B cell (primary cell): ENCODE measurements around the gene MYLK4. TPM values are rescaled to one million over a fixed set of nuclear protein-coding genes. Genes with fewer than 3 reads are reported as not detected.

ENCODE experiments used
- ATAC-seq: fragments of 200-7000 bp; cut with Tn5 transposase; one replicate; pipeline ENCODE4 v1.10.0; 2021; ENCODE audit warnings: low read depth, mild to moderate bottlenecking, moderate number of reproducible peaks, moderate library complexity
- CTCF ChIA-PET: fragments of 350-600 bp; sonication (Branson Sonifier 250); formaldehyde crosslinking; loops from one replicate; lab custom pipeline; 2021; ENCODE audit warnings: antibody characterized with exemption, inconsistent platforms; lab: Charles Lee
- POLR2A ChIA-PET: fragments of 350-600 bp; sonication (Branson Sonifier 250); formaldehyde crosslinking; loops from one replicate; lab custom pipeline; 2021; ENCODE audit warnings: antibody characterized with exemption; lab: Charles Lee
- DNase-seq: peaks from one replicate; pipeline ENCODE4 v3.0.0; 2013
- H2AFZ ChIP-seq: 2 replicates; pipeline ENCODE4 v1.6.1; 2012; ENCODE audit warnings: mild to moderate bottlenecking, low read depth, low read length; ENCODE audit not compliant: insufficient read depth, poor library complexity, severe bottlenecking
- H3K27ac ChIP-seq, 2 donors: 1 replicate in 1 of 2; 2 replicates in 1 of 2; pipeline ENCODE4 v1.5.1; 2012 to 2013; ENCODE audit warnings: low read length in 2 of 2, mild to moderate bottlenecking in 2 of 2, moderate library complexity in 1 of 2
- H3K27me3 ChIP-seq, 4 experiments: fragments of 200-600 bp in 1 of 4; sonication (generic) in 1 of 4; replicated peaks in 1 of 4; 1 replicate in 2 of 4; 2 replicates in 2 of 4; pipeline versions ENCODE4 v1.6.1 to v1.7.0; 2013 to 2016; ENCODE audit warnings: low read length in 3 of 4, mild to moderate bottlenecking in 2 of 4, mixed read lengths in 1 of 4, moderate library complexity in 1 of 4; ENCODE audit not compliant: insufficient read depth in 4 of 4, control insufficient read depth in 3 of 4; ENCODE audit errors: control extremely low read depth in 1 of 4
- H3K36me3 ChIP-seq, 2 experiments: replicated peaks in 1 of 2; 1 replicate in 1 of 2; 2 replicates in 1 of 2; pipeline versions ENCODE4 v1.6.1 to v1.7.1; 2013; ENCODE audit warnings: low read length in 1 of 2; ENCODE audit not compliant: insufficient read depth in 2 of 2, control insufficient read depth in 1 of 2; ENCODE audit errors: control extremely low read depth in 1 of 2, extremely low read depth in 1 of 2
- H3K4me1 ChIP-seq, 2 donors: fragments of 200-600 bp in 1 of 2; sonication (generic) in 1 of 2; 1 replicate in 1 of 2; 2 replicates in 1 of 2; pipeline versions ENCODE4 v1.5.1 to v1.6.1; 2013 to 2017; ENCODE audit warnings: low read length in 2 of 2; ENCODE audit not compliant: control insufficient read depth in 2 of 2, insufficient read depth in 2 of 2
- H3K4me2 ChIP-seq: replicated peaks from 2 replicates; pipeline ENCODE3; 2012; ENCODE audit warnings: mild to moderate bottlenecking, low read depth, low read length; ENCODE audit not compliant: poor library complexity, severe bottlenecking
- H3K4me3 ChIP-seq, 5 experiments: fragments of 200-600 bp in 1 of 5; sonication (generic) in 1 of 5; 1 replicate in 3 of 5; 2 replicates in 2 of 5; pipeline versions ENCODE4 v1.5.1 to v1.7.0; 2011 to 2016; ENCODE audit warnings: low read length in 4 of 5, mild to moderate bottlenecking in 4 of 5, low read depth in 2 of 5, control low read depth in 1 of 5, moderate library complexity in 1 of 5; ENCODE audit not compliant: insufficient read depth in 1 of 5; ENCODE audit errors: control extremely low read depth in 1 of 5, extremely low read depth in 1 of 5
- H3K79me2 ChIP-seq: fragments of 200-600 bp; sonication (generic); one replicate; pipeline ENCODE4 v1.6.0; 2016; ENCODE audit warnings: low read length; ENCODE audit not compliant: control insufficient read depth, insufficient read depth
- H3K9ac ChIP-seq: fragments of 200-600 bp; sonication (generic); 2 replicates; pipeline ENCODE4 v1.6.1; 2017; ENCODE audit warnings: mild to moderate bottlenecking, low read length, moderate library complexity
- H3K9me3 ChIP-seq, 3 donors: one replicate each; pipeline versions ENCODE4 v1.6.1 to v1.7.1; 2013; ENCODE audit warnings: low read length in 2 of 3; ENCODE audit not compliant: control insufficient read depth in 2 of 3, insufficient read depth in 1 of 3; ENCODE audit errors: control extremely low read depth in 1 of 3
- H4K20me1 ChIP-seq: 2 replicates; pipeline ENCODE4 v1.6.0; 2012; ENCODE audit warnings: mild to moderate bottlenecking, low read length; ENCODE audit not compliant: insufficient read depth, control insufficient read depth, poor library complexity, severe bottlenecking
- H3K27ac Mint-ChIP-seq: one replicate; pipeline ENCODE4 v1.8.0; 2021; ENCODE audit warnings: mixed read lengths
- H3K27me3 Mint-ChIP-seq: one replicate; pipeline ENCODE4 v1.8.0; 2021; ENCODE audit warnings: mixed read lengths
- H3K4me1 Mint-ChIP-seq: one replicate; pipeline ENCODE4 v1.8.0; 2021; ENCODE audit warnings: mixed read lengths
- H3K4me3 Mint-ChIP-seq: one replicate; pipeline ENCODE4 v1.8.0; 2021; ENCODE audit warnings: mixed read lengths
- H3K9me3 Mint-ChIP-seq: one replicate; pipeline ENCODE4 v1.8.0; 2022; ENCODE audit warnings: mixed read lengths; ENCODE audit not compliant: insufficient read depth
- CTCF ChIP-seq: fragments of 200-600 bp; IDR thresholded peaks from one replicate; pipeline ENCODE4 v1.8.0; 2022; ENCODE audit warnings: antibody characterized with exemption, mild to moderate bottlenecking
- EZH2 ChIP-seq: IDR thresholded peaks from 2 replicates; pipeline ENCODE4 v1.6.1; 2012; ENCODE audit warnings: borderline replicate concordance, low read depth, mild to moderate bottlenecking, moderate library complexity, low read length; ENCODE audit not compliant: insufficient read depth, poor library complexity, severe bottlenecking
- WGBS: methylation state at CpG from one replicate; pipeline ENCODE4 v1.1.5; 2013; ENCODE audit warnings: missing lambda C conversion rate; ENCODE audit not compliant: insufficient coverage; 5-methylcytosine and 5-hydroxymethylcytosine counted together
- intact Hi-C: fragments of 100-400 bp; cut with micrococcal nuclease; formaldehyde crosslinking; loops from one replicate; pipeline ENCODE4 v1.10.0; 2022
- polyA plus RNA-seq: library from polyadenylated mRNA; depleted of rRNA; stranded (reverse); fragments of >200 nt; gene quantifications from 2 replicates; pipeline ENCODE4 v1.2.3, GENCODE V29; 2012
- total RNA-seq, 2 donors: library from RNA; stranded (reverse); fragments of 120-200 nt in 1 of 2; gene quantifications; 1 replicate in 1 of 2; 2 replicates in 1 of 2; pipeline versions ENCODE4 v1.2.3 to v1.2.4, GENCODE V29; 2013 to 2022

MYLK4 gene
- total and polyA plus RNA-seq, 2 donors (not counting 1 experiment from before 2014, with no cell fraction given) = 0.51 to 1.2 TPM

GRCh38 chr6:2767657-2768524 is 17.2 kb upstream of the MYLK4 start:
- intact Hi-C loops = loop anchor here (2.0 to 10.0 kb wide), 2 partner anchors 73 to 1367 kb away; partner anchors contain the start of genes ECI2 and SERPINB1
- DNase-seq (no peak), ATAC-seq (no peak)
- 28% methylated on average over 4 of the region's 9 CpGs for WGBS
- ChIA-PET CTCF (interaction anchor here (1.2 to 4.8 kb wide), 7 partner anchors 17 to 185 kb away, joined by 4 to 24 read pairs (median 7); partner anchors contain the start of gene MYLK4), POLR2A (no interaction called here)
- H3K27ac Mint-ChIP-seq = peak overlapping the region; percentile 37
- H3K9ac ChIP-seq = peak overlapping the region; percentile 27
- peak overlapping the region; percentile 98 for H3K4me3 Mint-ChIP-seq
- H3K36me3 ChIP-seq = peaks cover 1 to 26% of the 10 kb centered on the region in 2 experiments
- no peaks in the 10 kb centered on the region for H3K27me3 Mint-ChIP-seq
- peak overlapping the region; percentile 96 for H3K4me2 ChIP-seq
- peak overlapping the region in 2 of 5 experiments; percentile 32 to 49 for H3K4me3 ChIP-seq
- no peaks in the 10 kb centered on the region for H3K27me3 ChIP-seq
- H3K79me2 ChIP-seq = peaks cover 68% of the 10 kb centered on the region
- H2AFZ ChIP-seq = no peak overlapping the region
- TF ChIP-seq CTCF (no peak), EZH2 (no peak)
- H3K4me1 Mint-ChIP-seq = peaks cover 49% of the 10 kb centered on the region
- peaks cover 0 to 10% (median under 1%) of the 10 kb centered on the region in 3 donors for H3K9me3 ChIP-seq
- peaks cover 25 to 33% of the 10 kb centered on the region in 2 donors for H3K4me1 ChIP-seq
- H3K9me3 Mint-ChIP-seq = no peaks in the 10 kb centered on the region
- no peak overlapping the region for H3K27ac ChIP-seq
- H4K20me1 ChIP-seq = peaks cover 47% of the 10 kb centered on the region
